Hepatocyte (in vitro differentiated cells): ENCODE data around the gene RECK.

Experiments used
- EZH2 ChIP-seq: fragments of 200-600 bp; sonication (generic); IDR thresholded peaks from 2 replicates; pipeline ENCODE4 v1.6.1; 2016; ENCODE audit warnings: antibody characterized with exemption, mild to moderate bottlenecking, borderline replicate concordance
- TF ChIP-seq, protein P1 (sequence below): fragments of 200-600 bp; sonication (generic); IDR thresholded peaks from 2 replicates; pipeline ENCODE4 v1.5.1; 2016; ENCODE audit warnings: antibody characterized with exemption, mild to moderate bottlenecking; ENCODE audit not compliant: poor library complexity

DNA sequence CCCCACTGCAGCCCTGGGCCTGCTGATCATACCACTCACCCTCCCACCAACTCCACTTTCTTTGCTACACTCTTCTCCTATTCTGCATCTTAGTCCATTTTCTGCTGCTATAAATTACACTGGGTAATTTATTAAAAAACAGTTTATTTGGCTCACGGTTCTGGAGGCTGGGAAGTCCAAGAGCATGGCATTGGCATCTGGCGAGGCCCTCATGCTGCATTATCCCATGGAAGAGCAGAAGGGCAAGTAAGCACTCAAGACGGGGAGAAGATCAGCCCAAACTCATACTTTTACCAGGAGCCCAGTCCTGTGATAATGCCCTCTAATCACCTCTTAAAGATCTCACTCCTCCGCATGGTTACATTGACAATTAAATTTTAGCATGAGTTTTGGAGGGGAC lies 109.3 kb downstream of the RECK start:
- TF ChIP-seq, protein P1, sequence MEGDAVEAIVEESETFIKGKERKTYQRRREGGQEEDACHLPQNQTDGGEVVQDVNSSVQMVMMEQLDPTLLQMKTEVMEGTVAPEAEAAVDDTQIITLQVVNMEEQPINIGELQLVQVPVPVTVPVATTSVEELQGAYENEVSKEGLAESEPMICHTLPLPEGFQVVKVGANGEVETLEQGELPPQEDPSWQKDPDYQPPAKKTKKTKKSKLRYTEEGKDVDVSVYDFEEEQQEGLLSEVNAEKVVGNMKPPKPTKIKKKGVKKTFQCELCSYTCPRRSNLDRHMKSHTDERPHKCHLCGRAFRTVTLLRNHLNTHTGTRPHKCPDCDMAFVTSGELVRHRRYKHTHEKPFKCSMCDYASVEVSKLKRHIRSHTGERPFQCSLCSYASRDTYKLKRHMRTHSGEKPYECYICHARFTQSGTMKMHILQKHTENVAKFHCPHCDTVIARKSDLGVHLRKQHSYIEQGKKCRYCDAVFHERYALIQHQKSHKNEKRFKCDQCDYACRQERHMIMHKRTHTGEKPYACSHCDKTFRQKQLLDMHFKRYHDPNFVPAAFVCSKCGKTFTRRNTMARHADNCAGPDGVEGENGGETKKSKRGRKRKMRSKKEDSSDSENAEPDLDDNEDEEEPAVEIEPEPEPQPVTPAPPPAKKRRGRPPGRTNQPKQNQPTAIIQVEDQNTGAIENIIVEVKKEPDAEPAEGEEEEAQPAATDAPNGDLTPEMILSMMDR: no peak
- no peak for TF ChIP-seq EZH2
